Panc1 (cell line): ENCODE measurements around the gene SFTPB.

ENCODE experiments used
- TF ChIP-seq, protein P1 (sequence below): fragments of 450-650 bp; IDR thresholded peaks from 2 replicates; pipeline ENCODE4 v1.5.1; 2017; ENCODE audit warnings: mild to moderate bottlenecking
- TF ChIP-seq, protein P2 (sequence below), 2 experiments: IDR thresholded peaks; 2 replicates each; pipeline ENCODE4 v1.6.1; 2011 to 2012; ENCODE audit warnings: low read depth in 2 of 2, control low read depth in 1 of 2, low read length in 1 of 2, mild to moderate bottlenecking in 1 of 2, moderate library complexity in 1 of 2; ENCODE audit not compliant: insufficient read depth in 1 of 2

DNA sequence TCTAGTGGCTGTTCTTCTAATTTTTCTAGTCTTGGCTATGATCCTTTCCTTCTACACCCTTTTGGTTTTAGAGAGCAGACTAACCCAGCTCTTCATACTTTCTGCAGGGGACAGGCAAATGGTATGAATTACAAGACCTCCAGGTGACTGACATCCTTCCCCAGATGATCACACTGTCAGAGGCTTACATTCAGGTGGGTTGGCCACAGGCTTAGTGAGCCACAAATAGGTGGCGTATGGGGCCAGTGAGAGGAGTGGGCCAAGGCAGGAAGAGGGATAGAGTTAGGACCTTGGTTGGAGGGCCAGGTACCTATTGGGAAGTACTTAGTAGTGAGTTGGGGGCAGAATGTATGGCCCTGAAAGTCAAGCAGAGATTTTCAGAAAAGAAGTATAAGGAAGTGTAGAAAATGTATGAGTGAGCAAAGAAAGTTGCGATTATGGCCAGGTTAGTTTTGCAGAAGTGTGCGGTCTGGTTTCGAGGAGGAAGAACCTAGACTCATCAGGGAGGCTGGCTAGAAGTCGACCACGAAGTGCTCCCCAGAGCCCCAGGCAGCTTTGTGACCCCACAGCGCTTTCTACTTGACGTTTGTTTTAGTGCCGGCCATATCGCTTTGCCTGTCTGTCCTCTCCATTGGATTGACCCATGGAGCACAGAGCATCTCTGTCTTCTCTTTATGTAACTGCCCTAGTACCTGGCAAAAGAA is 20.0 kb downstream of the SFTPB start:
- TF ChIP-seq, protein P1, sequence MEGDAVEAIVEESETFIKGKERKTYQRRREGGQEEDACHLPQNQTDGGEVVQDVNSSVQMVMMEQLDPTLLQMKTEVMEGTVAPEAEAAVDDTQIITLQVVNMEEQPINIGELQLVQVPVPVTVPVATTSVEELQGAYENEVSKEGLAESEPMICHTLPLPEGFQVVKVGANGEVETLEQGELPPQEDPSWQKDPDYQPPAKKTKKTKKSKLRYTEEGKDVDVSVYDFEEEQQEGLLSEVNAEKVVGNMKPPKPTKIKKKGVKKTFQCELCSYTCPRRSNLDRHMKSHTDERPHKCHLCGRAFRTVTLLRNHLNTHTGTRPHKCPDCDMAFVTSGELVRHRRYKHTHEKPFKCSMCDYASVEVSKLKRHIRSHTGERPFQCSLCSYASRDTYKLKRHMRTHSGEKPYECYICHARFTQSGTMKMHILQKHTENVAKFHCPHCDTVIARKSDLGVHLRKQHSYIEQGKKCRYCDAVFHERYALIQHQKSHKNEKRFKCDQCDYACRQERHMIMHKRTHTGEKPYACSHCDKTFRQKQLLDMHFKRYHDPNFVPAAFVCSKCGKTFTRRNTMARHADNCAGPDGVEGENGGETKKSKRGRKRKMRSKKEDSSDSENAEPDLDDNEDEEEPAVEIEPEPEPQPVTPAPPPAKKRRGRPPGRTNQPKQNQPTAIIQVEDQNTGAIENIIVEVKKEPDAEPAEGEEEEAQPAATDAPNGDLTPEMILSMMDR: no peak
- TF ChIP-seq, protein P2, sequence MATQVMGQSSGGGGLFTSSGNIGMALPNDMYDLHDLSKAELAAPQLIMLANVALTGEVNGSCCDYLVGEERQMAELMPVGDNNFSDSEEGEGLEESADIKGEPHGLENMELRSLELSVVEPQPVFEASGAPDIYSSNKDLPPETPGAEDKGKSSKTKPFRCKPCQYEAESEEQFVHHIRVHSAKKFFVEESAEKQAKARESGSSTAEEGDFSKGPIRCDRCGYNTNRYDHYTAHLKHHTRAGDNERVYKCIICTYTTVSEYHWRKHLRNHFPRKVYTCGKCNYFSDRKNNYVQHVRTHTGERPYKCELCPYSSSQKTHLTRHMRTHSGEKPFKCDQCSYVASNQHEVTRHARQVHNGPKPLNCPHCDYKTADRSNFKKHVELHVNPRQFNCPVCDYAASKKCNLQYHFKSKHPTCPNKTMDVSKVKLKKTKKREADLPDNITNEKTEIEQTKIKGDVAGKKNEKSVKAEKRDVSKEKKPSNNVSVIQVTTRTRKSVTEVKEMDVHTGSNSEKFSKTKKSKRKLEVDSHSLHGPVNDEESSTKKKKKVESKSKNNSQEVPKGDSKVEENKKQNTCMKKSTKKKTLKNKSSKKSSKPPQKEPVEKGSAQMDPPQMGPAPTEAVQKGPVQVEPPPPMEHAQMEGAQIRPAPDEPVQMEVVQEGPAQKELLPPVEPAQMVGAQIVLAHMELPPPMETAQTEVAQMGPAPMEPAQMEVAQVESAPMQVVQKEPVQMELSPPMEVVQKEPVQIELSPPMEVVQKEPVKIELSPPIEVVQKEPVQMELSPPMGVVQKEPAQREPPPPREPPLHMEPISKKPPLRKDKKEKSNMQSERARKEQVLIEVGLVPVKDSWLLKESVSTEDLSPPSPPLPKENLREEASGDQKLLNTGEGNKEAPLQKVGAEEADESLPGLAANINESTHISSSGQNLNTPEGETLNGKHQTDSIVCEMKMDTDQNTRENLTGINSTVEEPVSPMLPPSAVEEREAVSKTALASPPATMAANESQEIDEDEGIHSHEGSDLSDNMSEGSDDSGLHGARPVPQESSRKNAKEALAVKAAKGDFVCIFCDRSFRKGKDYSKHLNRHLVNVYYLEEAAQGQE (IDR thresholded peaks at IDR 0.05; ENCODE audit: insufficient read depth in 1 of 2, low read depth in 2 of 2, low read length in 1 of 2): no peak
